ENCODE data around the gene KPRP.

The KPRP gene

DNA sequence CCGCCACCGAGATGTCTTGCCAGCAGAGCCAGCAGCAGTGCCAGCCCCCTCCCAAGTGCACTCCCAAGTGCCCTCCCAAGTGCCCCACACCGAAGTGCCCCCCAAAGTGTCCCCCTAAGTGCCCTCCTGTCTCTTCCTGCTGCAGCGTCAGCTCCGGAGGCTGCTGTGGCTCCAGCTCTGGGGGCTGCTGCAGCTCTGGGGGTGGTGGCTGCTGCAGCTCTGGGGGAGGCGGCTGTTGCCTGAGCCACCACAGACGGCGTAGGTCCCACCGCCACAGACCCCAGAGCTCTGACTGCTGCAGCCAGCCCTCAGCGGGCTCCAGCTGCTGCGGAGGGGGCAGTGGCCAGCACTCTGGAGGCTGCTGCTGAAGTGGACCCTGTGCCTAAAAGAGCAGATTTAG is 18.5 kb downstream of the KPRP start:
- no peak for DNase-seq

DNA sequence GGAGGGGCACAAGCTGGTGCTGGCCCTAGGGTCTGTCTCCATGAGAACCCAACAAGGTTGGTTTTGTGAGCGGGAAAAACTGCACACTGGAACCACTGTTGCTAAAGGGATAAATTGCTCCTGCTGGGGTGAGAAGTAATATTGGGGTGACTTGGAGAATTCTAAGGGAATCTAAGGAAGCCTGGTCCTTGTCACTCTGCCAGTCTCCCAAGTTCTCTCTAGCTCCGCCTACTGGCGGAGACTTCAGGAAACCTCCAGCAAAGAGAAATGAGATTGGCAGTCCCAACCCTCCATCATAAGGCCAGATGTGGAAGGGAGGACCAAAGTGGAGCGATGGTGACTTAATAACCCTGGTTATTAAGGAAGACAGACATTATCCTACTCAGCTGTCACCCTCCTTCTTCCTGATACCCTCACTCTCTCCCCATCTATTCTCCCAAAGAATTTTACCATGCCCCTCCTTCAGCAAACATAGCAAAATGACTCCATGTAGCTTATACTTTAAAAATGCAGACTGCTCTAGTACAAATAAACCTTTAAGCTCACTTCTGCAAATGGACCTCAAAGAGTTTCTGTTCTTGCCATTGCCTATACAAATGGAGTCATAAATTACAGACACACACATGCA is 19.8 kb downstream of the KPRP start:
- peak; percentile 2 for DNase-seq

DNA sequence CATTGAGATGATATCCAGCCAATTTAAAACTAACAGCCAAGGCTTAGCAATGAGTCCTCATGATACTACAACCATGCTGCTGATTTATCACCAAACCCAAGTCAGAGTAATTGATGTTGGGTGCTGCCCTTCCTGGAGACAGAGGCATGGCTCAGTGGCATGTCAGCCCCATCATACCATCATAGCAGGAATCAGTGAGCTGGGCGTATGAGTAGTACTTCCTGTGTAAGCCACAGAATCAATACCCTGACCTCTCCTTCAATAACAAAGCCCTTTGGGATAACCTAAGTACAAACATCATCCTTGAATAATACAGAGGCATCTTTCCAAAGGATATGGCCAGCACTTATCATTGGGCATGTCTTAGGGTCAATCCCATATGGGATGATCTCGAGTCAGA is 25.3 kb downstream of the KPRP start:
- no peak for DNase-seq

DNA sequence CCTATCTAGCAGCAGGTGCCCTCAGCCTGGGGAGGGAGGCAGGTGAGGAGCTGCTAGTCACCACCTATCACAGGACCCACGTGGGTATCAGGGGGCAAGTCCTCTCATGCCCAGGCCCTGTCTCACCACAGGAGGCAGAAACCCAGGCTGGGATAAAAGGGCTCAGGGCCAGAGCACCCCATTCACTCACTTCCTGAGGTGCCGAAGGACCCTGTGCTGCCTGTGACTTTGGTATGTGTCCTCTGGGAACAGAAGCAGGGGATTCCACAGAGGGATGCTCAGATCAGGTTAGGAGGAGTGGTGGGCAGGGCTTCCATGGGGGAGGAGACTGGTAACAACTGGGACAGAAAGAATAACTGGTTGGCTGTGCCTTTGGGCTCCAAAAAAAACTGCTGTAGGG is 28.3 kb downstream of the KPRP start, which contains the start of gene LCE1E:
Gene LCE1E, plus strand, starts transcription at position 181 of the 400 bp plus-strand sequence. CDS start 1,043 bp downstream, outside the sequence.
- DNase-seq, result peak; percentile 15

DNA sequence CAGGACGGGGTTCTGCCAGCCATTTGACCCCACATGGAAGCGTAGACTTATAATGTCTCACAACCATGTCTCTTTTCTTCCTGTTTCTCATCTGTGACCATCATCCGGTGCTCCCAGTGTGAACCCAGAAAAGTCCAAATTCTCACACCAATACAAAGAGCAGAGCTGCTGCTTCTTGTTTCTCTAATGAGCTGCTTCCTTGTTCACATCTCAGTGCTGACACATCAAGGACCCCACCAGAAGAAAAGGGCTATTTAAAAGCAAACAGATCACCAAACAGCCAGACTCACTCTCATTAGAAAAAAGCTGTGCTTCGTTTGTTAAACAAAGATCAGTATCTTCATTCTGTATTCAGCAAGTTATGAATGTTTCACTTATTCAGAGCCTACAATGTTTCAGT is 37.9 kb downstream of the KPRP start:
- DNase-seq, result no peak

DNA sequence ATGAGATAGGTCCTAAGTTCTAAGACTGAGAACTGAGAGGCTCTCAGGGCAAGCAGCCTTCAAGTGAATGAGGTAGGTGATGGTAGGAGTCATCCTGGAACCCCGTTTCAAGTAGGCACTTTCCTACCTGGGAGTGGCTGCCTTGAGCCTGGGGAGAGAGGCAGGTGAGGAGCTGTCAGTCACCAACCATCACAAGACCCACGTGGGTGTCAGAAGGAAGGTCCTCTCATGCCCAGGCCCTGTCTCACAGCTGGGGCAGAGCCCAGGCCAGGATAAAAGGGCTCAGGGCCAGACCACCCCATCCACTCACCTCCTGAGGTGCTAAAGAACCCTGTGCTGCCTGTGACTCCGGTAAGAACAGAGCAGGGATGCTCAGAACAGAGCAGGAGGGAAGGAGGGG is 38.6 kb downstream of the KPRP start, which contains the start of gene LCE1D:
Gene LCE1D, plus strand, starts transcription at position 301 of the 400 bp plus-strand sequence. CDS start 1,074 bp downstream, outside the sequence.
- no peak for DNase-seq

DNA sequence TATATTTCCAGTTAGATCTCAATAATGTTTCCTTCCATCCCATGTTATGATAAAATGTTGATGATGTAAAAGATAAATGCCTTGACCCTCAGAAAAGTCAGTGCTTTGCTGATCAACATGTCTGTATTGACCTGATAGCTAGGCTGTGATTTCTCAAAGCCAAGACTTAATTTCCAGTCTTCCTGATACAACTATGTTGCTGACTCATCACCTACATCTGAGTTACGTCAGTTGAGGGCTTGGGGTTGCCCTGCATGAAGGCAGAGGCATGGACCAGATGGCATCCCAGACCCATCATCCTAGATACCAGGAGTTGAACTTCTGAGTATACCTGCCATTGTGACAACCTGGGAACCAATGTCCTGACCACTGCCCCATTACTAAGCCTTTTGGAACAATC is 43.5 kb downstream of the KPRP start:
- DNase-seq, result no peak

DNA sequence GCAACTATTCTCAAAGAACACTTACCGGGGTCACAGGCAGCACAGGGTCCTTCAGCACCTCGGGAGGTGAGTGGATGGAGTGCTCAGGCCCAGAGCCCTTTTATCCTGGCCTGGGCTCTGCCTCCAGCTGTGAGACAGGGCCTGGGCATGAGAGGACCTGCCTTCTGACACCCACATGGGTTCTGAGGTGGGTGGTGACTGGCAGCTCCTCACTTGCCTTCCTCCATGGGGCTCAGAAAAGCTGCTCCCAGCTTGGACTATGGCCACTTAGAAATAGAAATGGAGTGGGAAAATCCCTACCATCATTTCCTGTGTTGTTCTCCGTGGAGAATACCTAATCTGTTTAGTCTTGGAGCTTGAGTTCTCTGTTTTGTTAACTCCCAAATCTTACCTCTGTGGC is 48.8 kb downstream of the KPRP start, which contains the start of gene LCE1C:
Gene LCE1C, minus strand, starts transcription at position 76 of the 400 bp plus-strand sequence. CDS start 1,173 bp downstream, outside the sequence.
- no peak for DNase-seq

DNA sequence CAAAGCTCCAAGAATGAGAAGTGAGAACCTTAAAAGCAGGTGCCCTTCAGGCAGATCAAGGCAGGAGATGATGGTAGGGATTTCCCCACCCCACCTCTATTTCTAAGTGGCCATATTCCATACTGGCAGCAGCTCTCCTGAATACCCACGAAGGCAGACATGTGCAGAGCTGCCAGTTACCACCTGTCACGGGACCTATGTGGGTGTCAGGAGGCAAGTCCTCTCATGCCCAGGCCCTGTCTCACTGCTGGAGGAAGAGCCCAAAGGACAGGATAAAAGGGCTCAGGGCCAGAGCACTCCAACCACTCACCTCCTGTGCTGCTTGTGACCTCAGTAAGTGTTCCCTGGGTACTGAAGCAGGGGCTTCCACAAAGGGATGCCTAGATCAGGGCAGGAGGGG is 53.2 kb downstream of the KPRP start:
- DNase-seq, result no peak

All from NCI-H1105 treated with DMSO at 0.1 percent for 48 hours (cell line).